Activated CD8-positive, alpha-beta T cell treated with anti-CD3 and anti-CD28 coated beads for 36 hours (primary cell): ENCODE measurements around the gene FADS6. TPM values are rescaled to one million over a fixed set of nuclear protein-coding genes. Genes with fewer than 3 reads are reported as not detected.

ENCODE experiments used
- ATAC-seq: fragments of 200-7000 bp; cut with Tn5 transposase; one replicate; pipeline ENCODE4 v1.10.0; 2021; ENCODE audit warnings: mild to moderate bottlenecking, moderate library complexity
- CTCF ChIA-PET: fragments of 350-600 bp; sonication (Branson Sonifier 250); formaldehyde crosslinking; loops from one replicate; lab custom pipeline; 2021; ENCODE audit warnings: antibody characterized with exemption; lab: Charles Lee
- POLR2A ChIA-PET: fragments of 350-600 bp; sonication (Branson Sonifier 250); formaldehyde crosslinking; loops from one replicate; lab custom pipeline; 2021; ENCODE audit warnings: antibody characterized with exemption; lab: Charles Lee
- DNase-seq: peaks from one replicate; pipeline ENCODE4 v3.0.0-alpha.2; 2020
- H3K27ac Mint-ChIP-seq: one replicate; pipeline ENCODE4 v1.8.0; 2021; ENCODE audit warnings: mild to moderate bottlenecking, mixed read lengths
- H3K27me3 Mint-ChIP-seq: one replicate; pipeline ENCODE4 v1.8.0; 2021; ENCODE audit warnings: mixed read lengths
- H3K36me3 Mint-ChIP-seq: one replicate; pipeline ENCODE4 v1.8.0; 2021; ENCODE audit warnings: low read depth, mixed read lengths
- H3K4me1 Mint-ChIP-seq: one replicate; pipeline ENCODE4 v1.8.0; 2021; ENCODE audit warnings: low read depth, mixed read lengths
- H3K4me3 Mint-ChIP-seq: one replicate; pipeline ENCODE4 v1.8.0; 2021; ENCODE audit warnings: mild to moderate bottlenecking, moderate library complexity, mixed read lengths
- H3K9me3 Mint-ChIP-seq: one replicate; pipeline ENCODE4 v1.8.0; 2021; ENCODE audit warnings: mixed read lengths
- CTCF ChIP-seq: fragments of 200-600 bp; IDR thresholded peaks from one replicate; pipeline ENCODE4 v1.8.0; 2022; ENCODE audit warnings: antibody characterized with exemption, mild to moderate bottlenecking
- intact Hi-C: fragments of 100-400 bp; cut with micrococcal nuclease; formaldehyde crosslinking; loops from one replicate; pipeline ENCODE4 v1.10.0; 2022
- total RNA-seq, 2 experiments: library from RNA; stranded (reverse); gene quantifications; one replicate each; pipeline ENCODE4 v1.2.3, GENCODE V29; 2021

The FADS6 gene
- total RNA-seq, 2 experiments from 2014 or later = not detected

- H3K27me3 Mint-ChIP-seq = no peaks in the 10 kb centered on the region
- no peak for ATAC-seq
- no peak overlapping the region for H3K4me3 Mint-ChIP-seq
- H3K4me1 Mint-ChIP-seq = no peaks in the 10 kb centered on the region
- CTCF ChIA-PET = interaction anchor here (1.3 to 1.8 kb wide), 2 partner anchors 34 to 40 kb away, joined by 4 to 5 read pairs; no protein-coding TSS in a partner anchor
- no peak overlapping the region for H3K27ac Mint-ChIP-seq
- H3K36me3 Mint-ChIP-seq = peaks cover 10% of the 10 kb centered on the region
- intact Hi-C loops = no loop called here
- POLR2A ChIA-PET = interaction anchor here (1.0 kb wide), 1 partner anchor 36 kb away, joined by 3 read pairs; no protein-coding TSS in a partner anchor
- no peak for TF ChIP-seq CTCF
- DNase-seq = no peak
- no peaks in the 10 kb centered on the region for H3K9me3 Mint-ChIP-seq
Measured at GRCh38 chr17:74831444-74832146, 61.8 kb downstream of the FADS6 start.

- Mint-ChIP-seq H3K36me3 (peaks cover 7% of the 10 kb centered on the region), H3K9me3 (no peaks in the 10 kb centered on the region), H3K4me3 (no peak overlapping the region), H3K27ac (no peak overlapping the region), H3K4me1 (no peaks in the 10 kb centered on the region), H3K27me3 (no peaks in the 10 kb centered on the region)
- ATAC-seq (no peak), DNase-seq (no peak)
- TF ChIP-seq CTCF = no peak
- intact Hi-C loops = no loop called here
- ChIA-PET CTCF (interaction anchor here (1.8 kb wide), 1 partner anchor 35 kb away, joined by 4 read pairs; no protein-coding TSS in a partner anchor), POLR2A (no interaction called here)
Measured at GRCh38 chr17:74830861-74831260, 62.6 kb downstream of the FADS6 start.

- Mint-ChIP-seq H3K4me1 (no peaks in the 10 kb centered on the region), H3K9me3 (no peaks in the 10 kb centered on the region), H3K27me3 (no peaks in the 10 kb centered on the region), H3K36me3 (peaks cover 3% of the 10 kb centered on the region), H3K27ac (no peak overlapping the region), H3K4me3 (no peak overlapping the region)
- ATAC-seq (no peak), DNase-seq (no peak)
- CTCF ChIA-PET = no interaction called here
- POLR2A ChIA-PET = no interaction called here
- TF ChIP-seq CTCF = no peak
- intact Hi-C loops = no loop called here
Measured at GRCh38 chr17:74827800-74828199, 65.6 kb downstream of the FADS6 start.

Other genes with a start within 250 kb of the FADS6 start
- not detected for gene CD300LF, start 180.7 kb downstream of the FADS6 start, total RNA-seq
- 1 to 10 TPM; 6.6 to 6.7 TPM for gene RAB37, start 156.4 kb downstream of the FADS6 start, total RNA-seq
- 100 to 1,000 TPM; 143 to 150 TPM for gene NHERF1, start 145.0 kb downstream of the FADS6 start, total RNA-seq
- 10 to 100 TPM; 35.5 to 42.4 TPM for gene NAT9, start 117.3 kb downstream of the FADS6 start, total RNA-seq
- gene GRIN2C, start 33.7 kb downstream of the FADS6 start, total RNA-seq = not detected
- 10 to 100 TPM; 20.0 to 24.3 TPM for gene FDXR, start 20.6 kb downstream of the FADS6 start, total RNA-seq
- gene USH1G, start 29.6 kb upstream of the FADS6 start, total RNA-seq = not detected
- not detected for gene OTOP2, start 30.6 kb upstream of the FADS6 start, total RNA-seq
- gene OTOP3, start 42.3 kb upstream of the FADS6 start, total RNA-seq = not detected
- gene HID1, start 79.1 kb upstream of the FADS6 start, total RNA-seq = 1 to 10 TPM; 1.4 to 1.7 TPM
- under 1 TPM; 0.59 to 0.94 TPM for gene CDR2L, start 94.0 kb upstream of the FADS6 start, total RNA-seq
- gene MRPL58, start 119.0 kb upstream of the FADS6 start, total RNA-seq = 10 to 100 TPM; 53.6 to 62.4 TPM
- gene ATP5PD, start 153.3 kb upstream of the FADS6 start, total RNA-seq = 100 to 1,000 TPM; 177 to 183 TPM
- gene KCTD2, start 153.6 kb upstream of the FADS6 start, total RNA-seq = 10 to 100 TPM; 10.5 to 11.4 TPM
- 1 to 10 TPM; 2.0 to 2.8 TPM for gene SLC16A5, start 194.3 kb upstream of the FADS6 start, total RNA-seq
- gene ARMC7, start 216.3 kb upstream of the FADS6 start, total RNA-seq = 1 to 10 TPM; 5.4 TPM
- 10 to 100 TPM; 66.1 to 68.1 TPM for gene NT5C, start 238.1 kb upstream of the FADS6 start, total RNA-seq